Motor neuron (in vitro differentiated cells): ENCODE data around the gene ERC2. TPM values are rescaled to one million over a fixed set of nuclear protein-coding genes. Genes with fewer than 3 reads are reported as not detected.
A peak's percentile ranks its signal among the peaks of the same experiment; 100 is the strongest.

Experiments used
- ATAC-seq, 8 experiments: fragments of 200-7000 bp; cut with Tn5 transposase; replicated peaks in 6 of 8; 2 replicates each; pipeline ENCODE4 v1.8.0; 2021; ENCODE audit warnings: mild to moderate bottlenecking in 8 of 8, moderate library complexity in 8 of 8
- H3K27ac ChIP-seq, 2 donors: fragments of 250-450 bp; sonication (Bioruptor Pico); 2 replicates each; pipeline ENCODE4 v1.9.0; 2021; ENCODE audit warnings: antibody characterized with exemption in 2 of 2, mild to moderate bottlenecking in 2 of 2, moderate library complexity in 1 of 2
- H3K4me1 ChIP-seq, 2 donors: fragments of 250-450 bp; sonication (Bioruptor Pico); replicated peaks in 1 of 2; 2 replicates each; pipeline ENCODE4 v1.6.1; 2021; ENCODE audit warnings: antibody characterized with exemption in 2 of 2, mild to moderate bottlenecking in 2 of 2, moderate library complexity in 1 of 2
- H3K4me3 ChIP-seq, 5 donors: fragments of 250-450 bp; sonication (Bioruptor Pico); 2 replicates each; pipeline ENCODE4 v1.9.0; 2021; ENCODE audit warnings: antibody characterized with exemption in 5 of 5, mild to moderate bottlenecking in 5 of 5, moderate library complexity in 4 of 5
- WGBS, 10 experiments: fragments of 450-650 bp; shearing (Covaris generic); methylation state at CpG; one replicate each; pipeline ENCODE4 v1.0.0; 2022; 5-methylcytosine and 5-hydroxymethylcytosine counted together
- in situ Hi-C, 9 experiments: fragments of 400-800 bp; cut with MboI; loops; one replicate each; pipeline ENCODE4 v1.15.0; 2021; ENCODE audit warnings: low sequenced_read_pairs in 9 of 9, low pct_unique_long_range_greater_than_20kb in 2 of 9; ENCODE audit not compliant: unreplicated experiment in 9 of 9
- total RNA-seq, 8 experiments: library from RNA; unstranded; fragments of 300-600 nt; gene quantifications; 2 replicates each; pipeline versions ENCODE4 v1.2.3 to v1.2.4, GENCODE V29; 2022

The ERC2 gene
- total RNA-seq, 8 experiments from 2014 or later = 1.0 to 28.0 (median 18.2) TPM

- in situ Hi-C loops = no loop called here
Observed at GRCh38 chr3:55888282-55888885, 579.9 kb downstream of the ERC2 start.

GRCh38 chr3:55885721-55886120 lies 582.5 kb downstream of the ERC2 start:
- Histone ChIP-seq H3K4me1 (peaks cover 12% of the 10 kb centered on the region in 2 donors), H3K27ac (no peak overlapping the region), H3K4me3 (no peak overlapping the region)
- ATAC-seq = peak in 1 of 8 experiments; percentile 37
- 0 to 100% (median 53%) methylated on average over 1 of the region's 1 CpG; no CpG with 5 or more reads in 4 of the 10 experiments for WGBS, 10 experiments
- in situ Hi-C loops = no loop called here

More at GRCh38 chr3:55888282-55888885, 579.9 kb downstream of the ERC2 start:
- Histone ChIP-seq H3K4me3 (no peak overlapping the region), H3K27ac (no peak overlapping the region), H3K4me1 (peaks cover 12% of the 10 kb centered on the region in 2 donors)
- 22 to 100% (median 48%) methylated on average over 1 to 6 of the region's 7 CpGs; no CpG with 5 or more reads in 1 of the 10 experiments for WGBS, 10 experiments
- peak in 5 of 8 experiments; percentile 47 to 74 (median 67) for ATAC-seq

- peaks cover 12% of the 10 kb centered on the region in 2 donors for H3K4me1 ChIP-seq
- WGBS, 10 experiments = 0 to 89% (median 33%) methylated on average over 1 to 2 of the region's 2 CpGs; no CpG with 5 or more reads in 4 of the 10 experiments
- in situ Hi-C loops = no loop called here
- no peak for ATAC-seq
- no peak overlapping the region for H3K4me3 ChIP-seq
- no peak overlapping the region for H3K27ac ChIP-seq
Observed at GRCh38 chr3:55884491-55885285, 583.6 kb downstream of the ERC2 start.

GRCh38 chr3:55884066-55884465 lies 584.2 kb downstream of the ERC2 start:
- Histone ChIP-seq H3K4me3 (no peak overlapping the region), H3K27ac (no peak overlapping the region), H3K4me1 (peaks cover 12% of the 10 kb centered on the region in 2 donors)
- in situ Hi-C loops = no loop called here
- whole genome bisulfite sequencing, 10 experiments = 0 to 100% (median 94%) methylated on average over 1 of the region's 1 CpG
- no peak for ATAC-seq

GRCh38 chr3:55882006-55882405 lies 586.3 kb downstream of the ERC2 start:
- 40 to 80% (median 46%) methylated on average over 1 to 2 of the region's 2 CpGs; no CpG with 5 or more reads in 6 of the 10 experiments for WGBS, 10 experiments
- ATAC-seq = no peak
- in situ Hi-C loops = no loop called here
- H3K4me1 ChIP-seq = no peaks in the 10 kb centered on the region
- no peak overlapping the region for H3K4me3 ChIP-seq
- no peak overlapping the region for H3K27ac ChIP-seq

- in situ Hi-C loops = no loop called here
- Histone ChIP-seq H3K27ac (no peak overlapping the region), H3K4me3 (no peak overlapping the region), H3K4me1 (no peaks in the 10 kb centered on the region)
- ATAC-seq = no peak
Observed at GRCh38 chr3:55880357-55880756, 587.9 kb downstream of the ERC2 start.

GRCh38 chr3:55879901-55880331 lies 588.4 kb downstream of the ERC2 start:
- H3K4me3 ChIP-seq = no peak overlapping the region
- peak in 3 of 8 experiments; percentile 43 to 56 (median 49) for ATAC-seq
- WGBS, 10 experiments = 0 to 100% (median 64%) methylated on average over 1 to 2 of the region's 2 CpGs; no CpG with 5 or more reads in 2 of the 10 experiments
- in situ Hi-C loops = no loop called here
- H3K27ac ChIP-seq = no peak overlapping the region
- H3K4me1 ChIP-seq = no peaks in the 10 kb centered on the region

- no peak overlapping the region for H3K4me3 ChIP-seq
- no peak for ATAC-seq
- in situ Hi-C loops = no loop called here
- no peak overlapping the region for H3K27ac ChIP-seq
- peaks cover 0 to 2% of the 10 kb centered on the region in 2 donors for H3K4me1 ChIP-seq
- WGBS, 10 experiments = 40 to 100% (median 87%) methylated on average over 1 to 4 of the region's 4 CpGs; no CpG with 5 or more reads in 1 of the 10 experiments
Observed at GRCh38 chr3:55877703-55878102, 590.6 kb downstream of the ERC2 start.

- no peak overlapping the region for H3K27ac ChIP-seq
- peaks cover 0 to 2% of the 10 kb centered on the region in 2 donors for H3K4me1 ChIP-seq
- in situ Hi-C loops = no loop called here
- H3K4me3 ChIP-seq = no peak overlapping the region
- peak in 1 of 8 experiments; percentile 41 for ATAC-seq
Observed at GRCh38 chr3:55876560-55876959, 591.7 kb downstream of the ERC2 start.

GRCh38 chr3:55875113-55875512 lies 593.2 kb downstream of the ERC2 start:
- ATAC-seq = no peak
- 0 to 100% (median 80%) methylated on average over 1 of the region's 1 CpG; no CpG with 5 or more reads in 5 of the 10 experiments for WGBS, 10 experiments
- peaks cover 2% of the 10 kb centered on the region in 2 donors for H3K4me1 ChIP-seq
- H3K4me3 ChIP-seq = no peak overlapping the region
- in situ Hi-C loops = no loop called here
- H3K27ac ChIP-seq = no peak overlapping the region

- H3K4me3 ChIP-seq = no peak overlapping the region
- 0 to 100% (median 71%) methylated on average over 1 of the region's 1 CpG; no CpG with 5 or more reads in 5 of the 10 experiments for WGBS, 10 experiments
- H3K27ac ChIP-seq = no peak overlapping the region
- ATAC-seq = peak in 1 of 8 experiments; percentile 65
- in situ Hi-C loops = no loop called here
- H3K4me1 ChIP-seq = peaks cover 2% of the 10 kb centered on the region in 2 donors
Observed at GRCh38 chr3:55873523-55874254, 594.6 kb downstream of the ERC2 start.

GRCh38 chr3:55870594-55870993 lies 597.7 kb downstream of the ERC2 start:
- peaks cover 2% of the 10 kb centered on the region in 2 donors for H3K4me1 ChIP-seq
- H3K27ac ChIP-seq = no peak overlapping the region
- in situ Hi-C loops = no loop called here
- no peak overlapping the region for H3K4me3 ChIP-seq
- ATAC-seq = no peak
- 0 to 100% (median 69%) methylated on average over 1 to 5 of the region's 5 CpGs; no CpG with 5 or more reads in 2 of the 10 experiments for WGBS, 10 experiments

GRCh38 chr3:55868347-55868746 lies 599.9 kb downstream of the ERC2 start:
- in situ Hi-C loops = no loop called here
- H3K4me3 ChIP-seq = no peak overlapping the region
- no peak for ATAC-seq
- WGBS, 10 experiments = 0 to 100% (median 85%) methylated on average over 1 to 3 of the region's 4 CpGs; no CpG with 5 or more reads in 2 of the 10 experiments
- H3K4me1 ChIP-seq = peaks cover 0 to 2% of the 10 kb centered on the region in 2 donors
- H3K27ac ChIP-seq = no peak overlapping the region
